NCI-H524 (cell line): ENCODE measurements around the gene ZNF853.
"Not testable (repeated sequence)": the region's sequence is repeated elsewhere in the genome, so short reads cannot be mapped to it uniquely, and the experiment has no call there.

Experiments used
- DNase-seq, 2 experiments: peaks; one replicate each; lab custom pipeline; 2025; lab: John Stamatoyannopoulos, UW

ZNF853 gene

DNA sequence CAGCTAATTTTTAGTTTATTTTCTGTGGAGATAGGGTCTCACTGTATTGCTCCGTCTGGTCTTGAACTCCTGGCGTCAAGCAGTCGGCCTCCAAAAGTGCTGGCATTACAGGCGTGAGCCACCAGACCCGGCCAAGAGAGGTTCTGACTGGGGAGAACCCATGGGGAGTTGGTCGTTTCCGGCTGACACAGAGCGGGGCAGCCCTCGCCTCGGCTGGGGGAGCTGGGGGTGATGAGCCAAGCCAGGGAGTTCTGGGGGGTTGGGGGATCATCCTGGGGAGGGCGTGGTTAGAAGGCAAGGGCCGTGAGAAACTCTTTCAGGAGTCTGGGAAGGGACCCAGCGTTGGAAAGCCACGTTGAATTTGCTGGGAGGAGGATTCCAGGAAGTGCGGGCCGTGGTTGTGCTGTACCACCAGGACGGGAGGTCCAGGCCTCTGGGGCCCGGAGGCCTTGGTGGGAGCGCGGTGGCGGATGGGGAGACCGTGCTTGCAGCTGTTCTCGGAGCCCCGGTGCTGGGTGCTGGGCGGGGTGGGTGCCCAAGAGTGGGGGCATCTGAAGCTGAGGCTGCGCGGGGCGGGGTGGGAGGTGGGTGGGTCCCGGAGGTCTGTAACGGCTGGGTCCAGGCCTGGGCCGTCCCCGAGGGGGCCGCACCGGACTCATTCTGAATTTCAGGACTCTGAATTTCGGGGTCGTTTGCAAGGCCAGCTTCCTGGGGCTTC, 8.4 kb upstream of the ZNF853 start:
- no peak for DNase-seq

DNA sequence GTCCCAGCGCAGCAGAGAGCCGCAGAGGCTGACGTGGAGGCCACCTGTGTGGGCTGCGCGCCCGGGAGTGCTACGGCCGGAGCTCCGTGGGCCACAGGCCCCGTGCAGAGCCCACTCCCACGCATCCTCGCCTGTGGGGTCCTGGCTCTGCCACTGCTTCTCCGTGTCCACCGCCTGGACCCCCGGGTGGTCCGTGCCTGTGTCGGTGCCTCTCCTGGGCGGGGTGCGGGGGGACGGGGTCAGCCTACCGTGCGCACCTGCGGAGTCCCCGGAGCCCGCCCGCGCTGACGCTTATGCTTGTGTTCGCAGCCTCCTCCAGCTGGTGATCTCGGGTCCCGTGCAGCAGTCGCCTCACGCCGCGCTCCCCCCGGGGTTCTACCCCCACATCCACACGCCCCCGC, 7.8 kb upstream of the ZNF853 start:
- DNase-seq: no peak

DNA sequence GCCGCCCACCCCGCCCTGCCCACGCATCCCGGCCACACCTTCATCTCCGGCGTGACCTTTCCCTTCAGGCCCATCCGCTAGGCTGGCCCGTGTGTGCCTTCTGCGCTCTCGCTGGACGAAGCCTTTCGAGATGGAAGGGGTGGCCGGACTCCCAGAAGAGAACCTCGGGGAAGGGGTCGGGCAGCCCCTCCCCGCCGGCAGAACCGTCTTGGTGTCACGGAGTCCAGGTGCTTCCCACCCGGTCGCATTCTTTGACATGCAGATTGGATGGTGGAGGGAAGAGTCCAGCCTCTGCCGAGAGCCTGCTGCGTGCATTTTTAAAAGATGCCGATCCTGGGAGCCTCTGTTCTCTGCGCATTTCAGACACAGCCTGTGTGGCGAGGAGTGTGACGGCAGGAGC, 7.3 kb upstream of the ZNF853 start:
- no peak for DNase-seq

DNA sequence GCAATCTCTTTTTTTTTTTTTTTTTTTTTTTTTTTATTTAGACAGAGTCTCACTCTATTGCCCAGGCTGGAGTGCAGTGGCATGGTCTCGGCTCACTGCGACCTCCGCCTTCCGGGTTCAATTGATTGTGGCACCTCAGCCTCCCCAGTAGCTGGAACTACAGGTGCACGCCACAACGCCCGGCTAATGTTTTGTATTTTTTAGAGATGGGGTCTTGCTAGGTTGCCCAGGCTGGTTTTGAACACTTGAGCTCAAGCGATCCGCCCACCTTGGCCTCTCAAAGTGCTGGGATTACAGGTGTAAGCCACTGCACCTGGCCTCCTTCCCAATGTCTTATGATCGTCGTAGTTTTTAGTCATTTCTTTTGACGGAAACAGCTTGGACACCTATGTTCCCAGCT, 6.6 kb upstream of the ZNF853 start:
- DNase-seq: no peak

DNA sequence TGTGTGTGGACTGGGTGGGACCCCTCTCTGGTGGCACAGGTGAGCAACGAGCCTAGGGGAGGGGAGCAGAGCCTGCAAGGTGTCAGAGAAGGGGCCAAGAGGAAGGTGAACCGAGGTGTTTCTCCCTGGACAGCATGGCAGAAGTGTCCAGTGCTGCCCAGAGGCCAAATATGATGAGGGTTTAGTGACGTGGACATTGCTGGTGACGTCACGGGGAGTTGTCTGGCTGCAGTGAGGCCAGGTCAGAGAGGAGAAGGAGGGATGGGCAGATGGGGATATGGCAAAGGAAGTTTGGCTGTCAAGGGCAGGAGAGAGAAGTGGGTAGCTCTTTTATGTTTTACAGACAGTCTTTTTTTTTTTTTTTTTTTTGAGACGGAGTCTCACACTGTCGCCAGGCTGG, 2.6 kb upstream of the ZNF853 start:
- DNase-seq: no peak

DNA sequence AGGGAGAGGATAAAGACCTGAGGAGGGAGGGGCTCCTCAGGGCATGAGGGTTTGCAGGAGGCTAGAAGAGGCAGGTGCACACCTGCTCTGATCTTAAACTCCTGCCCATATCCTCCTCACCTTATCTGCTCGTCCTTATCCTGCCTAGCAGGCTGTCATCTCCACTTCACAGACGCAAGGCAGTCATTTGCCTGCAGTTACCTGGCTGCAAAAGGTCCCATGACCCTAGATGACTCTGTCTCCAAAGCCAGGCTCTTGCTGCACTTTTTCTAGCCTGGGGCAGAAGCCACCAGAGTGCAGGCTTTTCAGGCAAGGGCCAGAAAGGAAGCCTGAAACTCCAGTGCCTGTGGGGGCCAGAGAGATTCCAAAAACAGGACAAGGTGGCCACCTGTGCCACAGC, 1.7 kb upstream of the ZNF853 start:
- DNase-seq: no peak

DNA sequence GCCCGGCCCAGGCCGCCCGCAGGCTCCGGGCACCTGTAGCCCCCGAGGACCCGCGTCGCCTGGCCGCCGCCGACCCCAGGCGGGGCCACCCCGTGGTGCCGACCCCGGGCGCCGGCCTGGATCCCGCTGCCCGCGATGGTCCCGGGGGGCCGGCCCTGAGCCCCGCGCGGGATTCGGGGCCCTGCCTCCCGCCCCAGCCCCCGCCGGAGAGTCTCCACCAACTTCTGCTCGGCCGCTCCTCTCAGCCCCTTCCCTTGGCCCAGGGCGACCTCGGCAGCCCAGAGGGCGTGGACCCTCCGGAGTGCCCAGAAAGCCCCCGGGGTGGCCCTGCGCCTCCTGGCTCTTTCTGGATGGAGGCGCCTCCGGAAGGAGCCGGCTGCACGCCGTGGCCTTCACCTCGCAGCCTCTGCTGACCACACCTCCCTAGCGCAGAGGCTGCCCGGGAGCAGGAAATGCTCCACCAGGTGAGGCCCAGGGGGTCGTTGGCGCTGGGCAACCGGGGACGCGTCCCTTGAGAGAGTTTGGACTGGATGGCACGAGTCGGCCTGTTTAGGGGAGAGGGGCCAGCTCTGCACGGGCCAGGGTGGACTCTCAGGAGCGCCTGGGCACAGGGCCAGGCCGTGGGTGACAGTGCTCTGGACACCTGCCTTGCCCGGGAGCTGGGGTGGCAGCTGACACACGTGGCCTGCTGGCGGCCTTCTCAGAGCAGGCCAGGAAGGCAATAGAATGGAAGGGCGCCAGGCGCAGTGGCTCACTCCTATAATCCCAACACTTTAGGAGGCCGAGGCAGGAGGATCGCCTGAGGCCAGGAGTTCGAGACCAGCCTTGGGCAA, 529 bp downstream of the ZNF853 start:
- DNase-seq: peak in 1 of 2 experiments; percentile 10

DNA sequence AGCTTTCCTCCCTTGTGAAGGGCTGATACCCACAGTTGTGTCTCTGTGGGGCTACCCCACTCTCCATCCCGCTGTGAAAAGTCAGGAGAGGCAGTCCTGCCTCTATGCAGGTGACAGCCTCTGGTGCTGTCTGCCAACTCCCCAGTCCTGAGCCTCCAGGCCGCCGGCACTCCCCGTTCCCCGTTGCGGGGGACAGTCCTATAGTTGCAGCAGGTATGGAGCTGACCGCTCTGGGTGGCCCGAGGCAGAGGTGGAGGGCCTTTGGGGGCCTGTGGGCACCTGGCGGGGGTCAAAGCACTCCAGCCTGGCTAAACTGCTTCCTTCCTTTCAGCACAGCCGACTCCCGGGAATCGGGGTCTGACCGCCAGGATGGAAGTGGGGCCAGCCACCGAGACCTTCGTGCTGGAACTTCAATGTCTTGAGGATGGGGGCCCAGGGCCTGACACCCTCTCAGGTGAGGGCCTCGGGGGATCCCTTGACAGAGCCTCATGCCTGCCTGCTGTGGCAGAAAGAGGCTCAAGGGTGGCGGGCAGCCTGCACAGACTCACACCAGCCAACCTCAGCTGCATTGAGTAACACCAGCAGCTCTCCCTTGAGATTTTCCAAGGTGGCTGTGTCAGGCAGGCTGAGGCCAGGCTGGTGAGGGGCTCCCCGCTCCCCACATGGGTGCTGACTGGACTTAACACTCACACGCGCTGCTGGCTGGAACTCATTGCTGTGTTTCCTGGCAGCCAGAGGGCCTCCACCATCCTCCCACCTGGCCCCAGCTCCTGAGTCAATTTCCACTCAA, 1.6 kb downstream of the ZNF853 start:
- no peak for DNase-seq

DNA sequence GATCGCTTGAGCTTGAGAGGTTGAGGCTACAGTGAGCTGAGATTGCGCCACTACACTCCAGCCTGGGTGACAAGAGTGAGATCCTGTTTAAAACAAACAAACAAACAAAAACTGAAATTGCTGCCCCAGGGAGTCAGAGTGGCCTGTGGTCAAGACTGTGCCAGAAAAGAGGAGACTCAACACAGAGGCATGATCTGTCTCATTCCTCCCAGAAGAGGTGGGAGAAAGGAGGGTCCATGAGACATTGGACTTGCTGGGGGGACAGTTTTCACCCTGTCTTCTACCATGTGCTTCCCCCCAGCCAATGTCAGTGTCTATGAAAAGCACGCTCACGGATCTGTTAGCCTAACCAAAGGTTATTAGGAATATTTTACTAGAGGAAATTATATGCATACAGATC, 3.2 kb downstream of the ZNF853 start:
- DNase-seq: no peak

DNA sequence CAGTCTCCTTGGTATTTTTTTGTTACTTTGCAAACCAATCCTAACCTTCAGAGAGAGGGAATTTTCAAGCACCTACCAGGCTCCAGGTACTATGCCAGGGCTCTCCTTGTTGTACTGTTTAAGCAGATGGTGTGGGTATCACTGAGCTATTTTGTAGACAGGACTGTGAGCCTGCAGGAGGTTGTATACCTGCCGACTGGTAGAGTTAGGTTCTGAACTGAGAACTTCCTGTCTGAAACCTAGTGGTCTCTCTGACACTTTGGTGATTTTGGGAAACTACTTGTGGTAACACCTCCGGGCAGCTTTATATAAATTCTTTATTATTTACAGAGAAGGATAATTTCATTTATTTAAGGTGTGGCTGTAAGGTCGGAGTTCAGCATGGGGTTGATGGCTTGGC, 4.6 kb downstream of the ZNF853 start:
- no peak for DNase-seq

DNA sequence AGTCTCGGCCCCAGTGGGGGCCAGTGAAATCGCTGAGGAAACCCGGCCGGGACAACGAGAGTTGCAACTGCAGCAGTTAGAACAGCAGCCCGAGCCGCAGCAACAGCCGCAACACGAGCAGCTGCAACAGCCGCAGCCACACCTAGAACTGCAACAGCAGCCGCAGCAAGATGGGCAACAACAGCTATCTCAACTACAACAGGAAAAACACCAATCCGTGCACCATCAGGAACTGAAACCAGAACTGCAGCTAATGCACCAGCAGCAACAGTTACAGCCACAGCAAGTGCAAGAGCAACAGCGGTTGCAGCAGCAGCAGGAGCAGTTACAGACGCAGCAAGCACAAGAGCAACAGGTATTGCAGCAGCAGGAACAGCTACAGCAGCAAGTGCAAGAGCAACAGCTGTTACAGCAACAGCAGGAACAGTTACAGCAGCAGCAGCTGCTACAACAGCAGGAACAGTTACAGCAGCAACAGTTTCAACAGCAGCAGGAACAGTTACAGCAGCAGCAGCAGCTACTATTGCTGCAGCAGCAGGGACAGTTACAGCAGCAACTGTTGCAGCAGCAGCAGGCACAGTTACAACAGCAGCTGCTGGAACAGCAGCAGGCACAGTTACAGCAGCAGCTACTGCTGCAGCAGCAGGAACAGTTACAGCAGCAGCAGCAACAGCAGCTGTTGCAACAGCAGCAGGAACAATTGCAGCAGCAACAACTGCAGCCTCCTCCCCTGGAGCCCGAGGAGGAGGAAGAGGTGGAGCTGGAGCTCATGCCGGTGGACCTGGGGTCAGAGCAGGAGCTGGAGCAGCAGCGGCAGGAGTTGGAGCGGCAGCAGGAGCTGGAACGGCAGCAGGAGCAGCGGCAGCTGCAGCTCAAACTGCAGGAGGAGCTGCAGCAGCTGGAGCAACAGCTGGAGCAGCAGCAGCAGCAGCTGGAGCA, 6.1 kb downstream of the ZNF853 start:
- no peak for DNase-seq

DNA sequence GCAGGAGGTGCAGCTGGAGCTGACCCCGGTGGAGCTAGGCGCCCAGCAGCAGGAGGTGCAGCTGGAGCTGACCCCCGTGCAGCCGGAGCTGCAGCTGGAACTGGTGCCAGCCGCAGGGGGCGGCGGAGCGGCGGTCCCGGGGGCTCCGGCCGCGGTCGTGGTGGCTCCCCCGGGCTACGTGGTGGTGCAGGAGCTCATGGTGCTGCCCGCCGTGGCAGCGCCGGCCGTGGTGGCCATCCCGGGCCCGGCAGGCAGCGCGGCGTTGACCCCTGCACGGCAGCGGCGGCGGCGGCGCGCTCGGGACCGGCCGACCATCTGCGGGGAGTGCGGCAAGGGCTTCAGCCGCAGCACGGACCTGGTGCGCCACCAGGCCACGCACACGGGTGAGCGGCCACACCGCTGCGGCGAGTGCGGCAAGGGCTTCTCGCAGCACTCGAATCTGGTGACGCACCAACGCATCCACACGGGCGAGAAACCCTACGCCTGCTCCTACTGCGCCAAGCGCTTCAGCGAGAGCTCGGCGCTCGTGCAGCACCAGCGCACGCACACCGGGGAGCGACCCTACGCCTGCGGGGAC, 6.8 kb downstream of the ZNF853 start:
- no peak for DNase-seq

DNA sequence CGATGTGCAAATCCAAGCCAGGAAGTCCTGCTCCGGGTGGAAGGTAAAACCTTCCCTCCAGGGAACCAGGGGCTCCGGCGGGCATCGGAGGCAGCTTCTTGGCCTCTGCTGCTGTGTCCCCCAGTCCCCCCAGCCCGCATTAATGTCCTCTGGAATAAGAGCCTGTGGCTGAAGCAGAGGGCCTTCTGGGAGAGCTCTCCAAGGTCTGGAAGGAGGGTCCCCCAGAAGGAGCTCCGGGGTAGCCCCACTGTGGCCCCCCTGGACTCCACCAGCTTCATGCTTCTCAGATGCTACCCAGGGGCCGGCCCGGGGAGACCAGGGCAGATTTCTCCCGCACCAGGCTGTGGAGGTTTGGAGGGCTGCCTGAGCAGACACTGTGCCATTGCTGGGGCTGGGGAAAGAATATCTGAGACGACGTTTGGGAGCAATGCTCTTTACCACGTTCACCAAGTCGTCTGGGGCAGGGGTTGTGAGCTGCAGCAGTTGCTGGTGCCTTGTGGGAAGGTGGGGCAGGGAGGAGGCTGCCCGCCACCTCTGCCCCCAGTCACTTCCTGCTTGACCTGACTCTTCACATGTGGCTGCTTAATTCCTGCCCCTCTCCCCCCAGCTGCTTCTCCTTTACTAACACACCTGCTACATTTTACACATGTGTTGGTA, 8.3 kb downstream of the ZNF853 start:
- DNase-seq: no peak

DNA sequence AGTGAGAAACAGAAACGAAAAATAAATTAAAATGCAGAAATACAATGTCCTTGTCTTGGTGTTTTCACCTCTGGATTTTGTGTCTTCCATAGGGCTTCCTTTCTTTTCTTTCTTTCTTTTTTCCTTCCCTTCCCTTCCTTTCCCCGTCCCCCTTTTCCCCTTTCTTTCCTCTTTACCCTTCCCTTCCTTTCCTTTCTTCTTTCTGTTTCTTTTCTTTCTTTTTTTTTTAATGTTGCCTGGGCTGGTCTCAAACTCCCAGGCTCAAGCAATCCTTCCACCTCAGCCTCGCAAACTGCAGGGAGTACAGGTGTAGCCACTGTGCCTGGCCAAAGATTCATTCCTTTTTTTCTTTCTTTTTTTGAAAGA, 8.8 kb downstream of the ZNF853 start:
- no peak for DNase-seq

DNA sequence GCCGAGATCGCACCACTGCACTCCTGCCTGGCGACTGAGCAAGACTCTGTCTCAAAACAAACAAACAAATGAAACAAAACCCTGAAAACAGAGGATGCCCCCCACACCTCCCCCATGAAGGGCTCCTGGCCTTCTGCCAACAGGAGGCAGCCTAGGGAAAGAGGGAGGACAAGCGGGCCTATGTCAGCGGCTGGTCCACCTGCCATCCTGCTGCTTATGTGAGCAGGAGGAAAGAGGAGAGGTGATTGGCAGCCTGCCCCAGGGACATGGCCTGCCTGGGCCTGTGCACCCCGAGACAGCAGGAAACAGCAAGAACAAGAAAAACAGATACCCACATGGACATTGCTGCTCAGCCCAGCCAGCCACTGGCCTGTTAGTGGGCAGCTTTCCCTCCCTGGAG, 12.6 kb downstream of the ZNF853 start:
- no peak for DNase-seq

DNA sequence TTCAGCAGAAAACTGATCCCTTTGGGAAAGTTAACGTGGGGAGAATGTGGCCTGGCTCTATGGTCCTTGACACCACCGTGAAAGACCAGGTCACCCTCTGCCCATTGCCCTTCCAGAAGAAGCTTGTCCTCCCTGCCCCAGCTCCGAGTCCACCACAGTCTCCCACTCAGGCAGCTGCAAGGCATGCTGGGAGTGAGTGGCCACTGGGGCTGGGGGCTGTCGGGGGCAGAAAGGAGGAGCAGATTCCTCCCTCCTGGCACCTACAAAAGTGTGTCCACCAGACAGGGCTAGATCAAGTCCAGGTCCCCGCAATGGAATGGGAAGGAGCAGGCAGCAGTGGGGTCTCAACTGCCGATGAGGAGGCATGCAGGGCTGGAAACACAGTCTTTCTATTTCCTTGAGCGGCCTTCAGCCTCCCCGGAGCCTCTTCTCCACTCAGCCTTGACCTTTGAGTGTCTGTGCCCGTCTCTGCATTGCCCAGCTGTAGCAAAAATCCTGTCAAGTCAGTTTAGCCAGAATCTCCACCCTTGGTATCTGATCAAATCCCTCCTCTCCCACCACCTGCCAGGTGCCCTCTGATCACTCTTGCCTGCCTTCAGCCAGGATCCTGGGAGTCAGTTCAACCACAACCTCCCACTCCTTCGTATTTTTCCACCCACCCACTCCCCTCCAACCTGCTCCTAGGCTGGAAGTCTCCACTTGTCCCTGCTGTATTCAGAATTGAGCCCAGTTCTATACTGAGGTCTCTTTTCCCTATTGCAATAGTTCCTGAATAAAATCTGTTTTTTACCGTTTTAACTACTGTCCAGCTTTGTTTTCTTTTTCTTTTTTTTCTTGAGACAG, 14.8 kb downstream of the ZNF853 start:
- DNase-seq: no peak

DNA sequence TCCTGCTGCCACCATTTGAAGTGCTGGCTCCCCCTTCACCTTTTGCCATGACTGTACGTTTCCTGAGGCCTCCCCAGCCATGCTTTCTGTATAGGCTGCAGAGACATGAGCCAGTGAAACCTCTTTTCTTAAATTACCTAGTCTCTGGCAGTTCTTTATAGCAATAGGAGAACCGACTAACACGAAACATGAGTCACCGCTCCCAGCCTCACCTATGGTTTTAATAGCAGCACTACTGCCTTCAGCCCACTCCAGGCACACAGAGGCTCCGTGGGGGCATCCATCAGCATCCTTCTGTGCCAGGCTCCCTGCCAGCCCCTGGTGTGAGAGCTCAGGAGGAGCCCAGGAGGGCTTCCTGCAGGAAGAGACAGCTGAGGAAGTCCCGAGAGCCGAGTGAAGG, 16.2 kb downstream of the ZNF853 start:
- DNase-seq: no peak

DNA sequence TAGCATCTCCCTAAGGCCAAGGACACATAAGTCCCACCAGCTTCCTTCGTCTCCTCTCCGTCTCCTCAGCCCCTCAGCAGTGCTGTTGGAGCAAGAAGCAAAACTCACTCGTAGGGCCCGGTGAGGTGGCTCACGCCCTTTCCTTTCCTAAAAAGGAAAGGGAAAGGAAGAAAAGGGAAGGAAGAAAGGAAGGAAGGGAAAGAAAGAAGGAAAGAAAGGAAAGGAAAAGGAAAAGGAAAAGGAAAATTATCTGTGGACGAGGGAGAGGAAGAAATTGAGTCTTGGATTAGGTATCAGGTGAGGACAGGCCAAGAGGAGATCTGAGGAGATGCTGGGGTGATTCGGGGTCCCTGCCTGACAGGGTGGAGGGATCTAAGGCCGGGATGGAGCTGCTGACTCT, 18.6 kb downstream of the ZNF853 start:
- no peak for DNase-seq

DNA sequence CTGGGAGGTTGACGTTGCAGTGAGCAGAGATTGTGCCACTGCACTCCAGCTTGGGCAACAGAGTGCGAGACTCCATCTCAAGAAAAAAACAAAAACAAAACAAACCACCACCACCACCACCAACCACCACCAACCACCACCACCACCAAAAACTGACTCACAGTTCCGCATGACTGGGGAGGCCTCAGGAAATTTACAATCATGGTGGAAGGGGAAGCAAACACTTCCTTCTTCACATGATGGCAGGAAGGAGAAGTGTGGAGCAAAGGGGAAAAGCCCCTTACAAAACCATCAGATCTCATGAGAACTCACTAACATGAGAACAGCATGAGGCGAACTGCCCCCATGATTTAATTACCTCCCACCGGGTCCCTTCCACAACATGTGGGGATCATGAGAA, 19.6 kb downstream of the ZNF853 start:
- not testable (repeated sequence) for DNase-seq
